DND-41 (cell line): ENCODE measurements around the gene THOC6.

Source experiments
- ATAC-seq: fragments of 200-7000 bp; cut with Tn5 transposase; 3 replicates; pipeline ENCODE4 v1.9.1; 2021; ENCODE audit warnings: low read depth; ENCODE audit not compliant: insufficient read depth
- DNase-seq: peaks from one replicate; pipeline ENCODE4 v3.0.0-alpha.2; 2020
- H2AFZ ChIP-seq: 2 replicates; pipeline ENCODE4 v1.6.0; 2012; ENCODE audit warnings: low read depth, low read length
- H3K27ac ChIP-seq: 2 replicates; pipeline ENCODE4 v1.5.1; 2012; ENCODE audit warnings: low read length, inconsistent platforms
- H3K27me3 ChIP-seq: fragments of 200-600 bp; sonication (generic); 2 replicates; pipeline ENCODE4 v1.6.0; 2012; ENCODE audit warnings: low read length, mild to moderate bottlenecking, inconsistent platforms; ENCODE audit not compliant: insufficient read depth, poor library complexity
- H3K36me3 ChIP-seq: 2 replicates; pipeline ENCODE4 v1.5.1; 2012; ENCODE audit warnings: low read length, inconsistent platforms; ENCODE audit not compliant: insufficient read depth
- H3K4me1 ChIP-seq: 2 replicates; pipeline ENCODE4 v1.5.1; 2012; ENCODE audit warnings: mild to moderate bottlenecking, low read length; ENCODE audit not compliant: insufficient read depth
- H3K4me2 ChIP-seq: 2 replicates; pipeline ENCODE4 v1.6.0; 2012; ENCODE audit warnings: mild to moderate bottlenecking, moderate library complexity, low read length, inconsistent platforms; ENCODE audit not compliant: insufficient read depth
- H3K4me3 ChIP-seq, 2 experiments: fragments of 200-600 bp in 1 of 2; shearing (Covaris generic) in 1 of 2; 2 replicates each; pipeline ENCODE4 v1.5.1; 2012 to 2016; ENCODE audit warnings: inconsistent platforms in 2 of 2, low read length in 2 of 2, mild to moderate bottlenecking in 2 of 2, low read depth in 1 of 2, moderate library complexity in 1 of 2
- H3K79me2 ChIP-seq: 2 replicates; pipeline ENCODE4 v1.6.0; 2012; ENCODE audit warnings: low read length, inconsistent platforms; ENCODE audit not compliant: insufficient read depth
- H3K9ac ChIP-seq: 2 replicates; pipeline ENCODE4 v1.6.0; 2012; ENCODE audit warnings: low read depth, mild to moderate bottlenecking, inconsistent platforms, low read length, moderate library complexity
- H3K9me3 ChIP-seq: 2 replicates; pipeline ENCODE4 v1.5.1; 2012; ENCODE audit warnings: low read length, moderate library complexity, mild to moderate bottlenecking, inconsistent platforms; ENCODE audit not compliant: insufficient read depth, severe bottlenecking
- H4K20me1 ChIP-seq: 2 replicates; pipeline ENCODE4 v1.6.0; 2012; ENCODE audit warnings: low read length; ENCODE audit not compliant: insufficient read depth
- EZH2 ChIP-seq: IDR thresholded peaks from 3 replicates; pipeline ENCODE4 v1.6.1; 2012; ENCODE audit warnings: borderline replicate concordance, low read depth, mild to moderate bottlenecking, moderate library complexity, low read length, inconsistent platforms; ENCODE audit not compliant: severe bottlenecking
- TF ChIP-seq, protein P1 (sequence below): IDR thresholded peaks from 2 replicates; pipeline ENCODE4 v1.5.1; 2012; ENCODE audit warnings: borderline replicate concordance, low read length, moderate library complexity, mild to moderate bottlenecking; ENCODE audit not compliant: poor library complexity, severe bottlenecking; ENCODE audit errors: extremely low read depth

The THOC6 gene

DNA sequence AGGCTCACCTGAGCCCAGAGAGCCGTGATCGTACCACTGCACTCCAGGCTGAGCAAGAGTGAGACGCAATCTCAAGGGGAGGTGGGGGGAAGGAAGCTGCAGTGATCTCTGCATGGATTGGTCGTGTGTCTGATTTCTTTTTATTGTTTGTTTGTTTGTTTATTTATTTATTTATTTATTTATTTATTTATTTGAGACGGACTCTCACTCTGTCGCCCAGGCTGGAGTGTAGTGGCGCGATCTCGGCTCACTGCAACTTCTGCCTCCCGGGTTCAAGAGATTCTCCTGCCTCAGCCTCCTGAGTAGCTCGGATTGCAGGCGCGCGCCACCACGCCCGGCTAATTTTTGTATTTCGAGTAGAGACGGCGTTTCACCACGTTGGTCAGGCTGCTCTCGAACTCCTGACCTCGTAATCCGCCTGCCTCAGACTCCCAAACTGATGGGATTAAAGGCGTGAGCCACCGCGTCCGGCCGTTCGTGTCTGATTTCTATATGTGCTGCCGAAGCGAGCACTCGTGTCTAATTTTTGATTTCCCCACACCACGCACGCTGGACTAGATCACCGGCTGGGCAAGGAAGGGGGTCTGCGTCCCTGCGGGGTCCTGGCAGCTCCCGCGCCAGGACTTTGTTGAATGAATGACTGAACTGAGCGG lies 4.1 kb upstream of the THOC6 start:
- H2AFZ ChIP-seq = peak overlapping the region; percentile 75
- 0 out of 2 replicates have a peak overlapping the region, but pooled peaks have one; percentile 21 for H3K27ac ChIP-seq
- peak overlapping the region; percentile 64 for H3K9ac ChIP-seq
- H3K79me2 ChIP-seq = peaks cover 4% of the 10 kb centered on the region
- peaks cover 7% of the 10 kb centered on the region for H4K20me1 ChIP-seq
- DNase-seq = no peak
- peak overlapping the region; percentile 6 to 61; a peak in 2 of 4 replicates for H3K4me3 ChIP-seq
- no peak for ATAC-seq
- no peaks in the 10 kb centered on the region for H3K9me3 ChIP-seq
- no peaks in the 10 kb centered on the region for H3K27me3 ChIP-seq
- H3K36me3 ChIP-seq = no peaks in the 10 kb centered on the region
- H3K4me1 ChIP-seq = peaks cover 49% of the 10 kb centered on the region
- TF ChIP-seq, protein P1, sequence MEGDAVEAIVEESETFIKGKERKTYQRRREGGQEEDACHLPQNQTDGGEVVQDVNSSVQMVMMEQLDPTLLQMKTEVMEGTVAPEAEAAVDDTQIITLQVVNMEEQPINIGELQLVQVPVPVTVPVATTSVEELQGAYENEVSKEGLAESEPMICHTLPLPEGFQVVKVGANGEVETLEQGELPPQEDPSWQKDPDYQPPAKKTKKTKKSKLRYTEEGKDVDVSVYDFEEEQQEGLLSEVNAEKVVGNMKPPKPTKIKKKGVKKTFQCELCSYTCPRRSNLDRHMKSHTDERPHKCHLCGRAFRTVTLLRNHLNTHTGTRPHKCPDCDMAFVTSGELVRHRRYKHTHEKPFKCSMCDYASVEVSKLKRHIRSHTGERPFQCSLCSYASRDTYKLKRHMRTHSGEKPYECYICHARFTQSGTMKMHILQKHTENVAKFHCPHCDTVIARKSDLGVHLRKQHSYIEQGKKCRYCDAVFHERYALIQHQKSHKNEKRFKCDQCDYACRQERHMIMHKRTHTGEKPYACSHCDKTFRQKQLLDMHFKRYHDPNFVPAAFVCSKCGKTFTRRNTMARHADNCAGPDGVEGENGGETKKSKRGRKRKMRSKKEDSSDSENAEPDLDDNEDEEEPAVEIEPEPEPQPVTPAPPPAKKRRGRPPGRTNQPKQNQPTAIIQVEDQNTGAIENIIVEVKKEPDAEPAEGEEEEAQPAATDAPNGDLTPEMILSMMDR = no peak
- TF ChIP-seq EZH2 = no peak
- H3K4me2 ChIP-seq = peak overlapping the region; percentile 83

DNA sequence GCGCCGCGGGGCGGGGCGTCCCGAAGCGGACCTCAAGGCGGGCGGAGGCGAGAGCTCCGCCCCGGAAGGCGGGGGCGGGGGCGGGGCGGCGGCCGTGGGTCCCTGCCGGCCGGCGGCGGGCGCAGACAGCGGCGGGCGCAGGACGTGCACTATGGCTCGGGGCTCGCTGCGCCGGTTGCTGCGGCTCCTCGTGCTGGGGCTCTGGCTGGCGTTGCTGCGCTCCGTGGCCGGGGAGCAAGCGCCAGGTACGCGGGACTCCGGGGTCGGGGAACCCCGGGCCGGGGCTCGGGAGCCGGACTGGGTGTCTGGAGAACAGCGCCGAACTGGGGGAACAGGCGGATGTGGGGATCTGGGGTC lies 3.6 kb upstream of the THOC6 start, which contains the start of gene TNFRSF12A:
TSS of gene TNFRSF12A (plus strand) at position 122 of the 357 bp plus-strand sequence. CDS start at position 152, 30 bp downstream.
- TF ChIP-seq, protein P1 = no peak
- TF ChIP-seq EZH2 = no peak
- peak; percentile 38 for ATAC-seq

DNA sequence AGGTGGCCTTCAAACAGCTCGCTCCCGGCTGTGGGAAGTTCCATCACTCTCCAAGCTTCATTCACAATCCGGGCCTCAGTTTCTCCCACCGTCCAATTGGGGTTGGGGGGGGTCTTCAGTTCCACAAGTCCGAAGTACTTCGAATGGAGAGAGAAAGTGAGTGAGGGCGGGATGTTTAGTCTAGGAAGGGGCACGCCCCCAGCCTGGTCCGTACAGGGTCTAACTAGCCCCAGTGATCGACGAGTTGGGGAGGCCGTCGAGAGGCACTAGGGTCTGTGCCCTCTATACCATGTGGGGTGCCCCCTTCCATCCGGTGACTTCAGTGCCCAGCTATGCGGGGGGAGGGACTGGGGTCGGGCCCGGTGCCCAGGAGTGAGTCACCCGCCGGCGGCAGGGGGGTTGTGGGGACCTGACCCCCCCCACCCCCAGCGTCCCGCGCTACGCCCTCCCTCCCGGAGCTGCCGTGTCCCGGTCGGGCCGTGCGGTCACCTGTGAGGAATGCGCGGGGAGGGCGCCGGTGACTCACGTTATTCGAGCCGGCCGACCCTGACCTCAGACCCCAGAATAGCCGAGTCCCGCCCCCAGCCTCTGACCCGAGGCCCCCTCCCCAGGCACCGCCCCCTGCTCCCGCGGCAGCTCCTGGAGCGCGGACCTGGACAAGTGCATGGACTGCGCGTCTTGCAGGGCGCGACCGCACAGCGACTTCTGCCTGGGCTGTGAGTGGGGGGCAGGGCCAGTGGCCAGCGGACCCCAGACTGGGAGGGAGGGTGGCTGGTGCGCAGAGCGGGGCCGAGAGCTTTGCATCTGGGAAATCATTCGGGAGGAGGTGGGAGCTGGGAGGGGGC lies 3.0 kb upstream of the THOC6 start:
- H3K36me3 ChIP-seq = peaks cover 6% of the 10 kb centered on the region
- H3K4me2 ChIP-seq = peak overlapping the region; percentile 83
- H3K9me3 ChIP-seq = no peaks in the 10 kb centered on the region
- H3K4me1 ChIP-seq = peaks cover 60% of the 10 kb centered on the region
- H4K20me1 ChIP-seq = peaks cover 13% of the 10 kb centered on the region
- H3K27ac ChIP-seq = peak overlapping the region; percentile 50
- no peaks in the 10 kb centered on the region for H3K27me3 ChIP-seq
- ATAC-seq = no peak
- DNase-seq = no peak
- H3K9ac ChIP-seq = peak overlapping the region; percentile 64
- peak overlapping the region; percentile 46 to 61 for H3K4me3 ChIP-seq
- no peak for TF ChIP-seq EZH2
- TF ChIP-seq, protein P1 = no peak
- H3K79me2 ChIP-seq = peaks cover 12% of the 10 kb centered on the region
- peak overlapping the region; percentile 66 for H2AFZ ChIP-seq

More for the DNA sequence above, 3.6 kb upstream of the THOC6 start, which contains the start of gene TNFRSF12A:
- Histone ChIP-seq H3K79me2 (peaks cover 9% of the 10 kb centered on the region), H3K27me3 (no peaks in the 10 kb centered on the region), H2AFZ (peak within 1 kb of the TSS; percentile 75), H3K36me3 (peaks cover under 1% of the 10 kb centered on the region), H3K4me1 (peaks cover 54% of the 10 kb centered on the region), H3K4me2 (peak within 1 kb of the TSS; percentile 83), H4K20me1 (peaks cover 9% of the 10 kb centered on the region), H3K9me3 (no peaks in the 10 kb centered on the region), H3K9ac (peak within 1 kb of the TSS; percentile 64), H3K27ac (peak within 1 kb of the TSS; percentile 50), H3K4me3 (peak within 1 kb of the TSS; percentile 46 to 61)
- DNase-seq = peak; percentile 75
